Esophagus muscularis mucosa (tissue), 4 donors: Measurements from ENCODE around the gene TELO2. TPM values are rescaled to one million over a fixed set of nuclear protein-coding genes. Genes with fewer than 3 reads are reported as not detected.

Source experiments
- DNase-seq: peaks from one replicate; pipeline ENCODE4 v3.0.0-alpha.2; 2017; ENCODE audit errors: extremely low spot score
- H3K27ac ChIP-seq, 4 donors: fragments of 200-600 bp; sonication (generic); replicated peaks in 1 of 4; 1 replicate in 3 of 4; 2 replicates in 1 of 4; pipeline ENCODE4 v1.5.1; 2016 to 2019; ENCODE audit warnings: mild to moderate bottlenecking in 1 of 4
- H3K27me3 ChIP-seq, 4 donors: fragments of 200-600 bp; sonication (generic); one replicate each; pipeline versions ENCODE4 v1.5.1 to v1.6.0; 2016 to 2019
- H3K36me3 ChIP-seq, 4 donors: fragments of 200-600 bp; sonication (generic); one replicate each; pipeline ENCODE4 v1.5.1; 2016 to 2019
- H3K4me1 ChIP-seq, 4 donors: fragments of 200-600 bp; sonication (generic); one replicate each; pipeline ENCODE4 v1.5.1; 2016 to 2019
- H3K4me3 ChIP-seq, 4 donors: fragments of 200-600 bp; sonication (generic); 1 replicate in 2 of 4; 2 replicates in 2 of 4; pipeline ENCODE4 v1.5.1; 2016 to 2019; ENCODE audit warnings: mild to moderate bottlenecking in 4 of 4, moderate library complexity in 1 of 4
- H3K9me3 ChIP-seq, 4 donors: fragments of 200-600 bp; sonication (generic); 1 replicate in 3 of 4; 2 replicates in 1 of 4; pipeline ENCODE4 v1.5.1; 2016 to 2019
- EP300 ChIP-seq: sonication (generic); formaldehyde crosslinking; IDR thresholded peaks from one replicate; pipeline ENCODE4 v1.6.1; 2017; ENCODE audit warnings: antibody characterized with exemption
- POLR2A ChIP-seq: fragments of 450-650 bp; IDR thresholded peaks from one replicate; pipeline ENCODE4 v1.6.1; 2017; ENCODE audit warnings: antibody characterized with exemption, moderate library complexity, mild to moderate bottlenecking, low read depth
- POLR2AphosphoS5 ChIP-seq, 2 donors: sonication (generic); formaldehyde crosslinking; IDR thresholded peaks; one replicate each; pipeline ENCODE4 v1.6.1; 2017; ENCODE audit warnings: antibody characterized with exemption in 2 of 2
- WGBS: methylation state at CpG from one replicate; pipeline ENCODE4 v1.1.5; 2018; 5-methylcytosine and 5-hydroxymethylcytosine counted together
- intact Hi-C: fragments of 100-400 bp; cut with DNase I; formaldehyde crosslinking; loops from one replicate; pipeline ENCODE4 v1.15.1; 2023
- total RNA-seq, 4 donors: library from RNA; depleted of rRNA; stranded (reverse); fragments of >200 nt; gene quantifications; one replicate each; pipeline versions ENCODE4 v1.1.0 to v1.2.1, GENCODE V29; 2016
- TF ChIP-seq, protein P1 (sequence below), 3 experiments: fragments of 200-600 bp in 2 of 3; fragments of 450-650 bp in 1 of 3; sonication (generic) in 2 of 3; IDR thresholded peaks; one replicate each; pipeline ENCODE4 v1.5.1; 2017 to 2019; ENCODE audit warnings: antibody characterized with exemption in 3 of 3, mild to moderate bottlenecking in 2 of 3, moderate library complexity in 1 of 3

Gene TELO2
- total RNA-seq, 4 donors from 2014 or later, result 14.1 to 27.7 (median 18.4) TPM

DNA sequence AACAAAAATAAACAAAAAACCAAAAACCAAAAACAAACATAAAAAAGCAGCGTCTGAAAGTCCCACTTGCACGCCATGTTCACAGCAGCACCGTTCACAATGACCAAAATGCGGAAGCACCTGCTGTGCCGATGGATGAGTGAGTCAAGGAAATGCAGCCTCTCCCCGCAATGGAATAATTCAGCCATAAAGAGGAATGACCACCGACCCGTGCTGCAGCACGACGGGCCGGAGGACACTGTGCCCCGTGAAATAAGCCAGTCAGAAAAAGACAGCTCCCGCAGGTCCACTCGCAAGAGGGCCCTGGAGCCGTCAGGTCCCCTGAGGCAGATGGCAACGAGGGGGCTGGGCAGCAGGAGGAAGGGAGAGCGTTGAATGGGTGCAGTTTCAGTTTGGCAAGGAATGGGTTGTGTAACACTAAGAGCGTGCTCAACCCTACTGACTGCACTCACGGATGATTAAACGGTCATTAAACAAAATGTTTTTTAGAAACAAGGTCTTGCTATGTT is 23.4 kb upstream of the TELO2 start:
- no peak overlapping the region for H3K27ac ChIP-seq
- no peaks in the 10 kb centered on the region for H3K27me3 ChIP-seq
- H3K36me3 ChIP-seq, result peaks cover 0 to 11% (median 3%) of the 10 kb centered on the region in 4 donors
- TF ChIP-seq, protein P1, sequence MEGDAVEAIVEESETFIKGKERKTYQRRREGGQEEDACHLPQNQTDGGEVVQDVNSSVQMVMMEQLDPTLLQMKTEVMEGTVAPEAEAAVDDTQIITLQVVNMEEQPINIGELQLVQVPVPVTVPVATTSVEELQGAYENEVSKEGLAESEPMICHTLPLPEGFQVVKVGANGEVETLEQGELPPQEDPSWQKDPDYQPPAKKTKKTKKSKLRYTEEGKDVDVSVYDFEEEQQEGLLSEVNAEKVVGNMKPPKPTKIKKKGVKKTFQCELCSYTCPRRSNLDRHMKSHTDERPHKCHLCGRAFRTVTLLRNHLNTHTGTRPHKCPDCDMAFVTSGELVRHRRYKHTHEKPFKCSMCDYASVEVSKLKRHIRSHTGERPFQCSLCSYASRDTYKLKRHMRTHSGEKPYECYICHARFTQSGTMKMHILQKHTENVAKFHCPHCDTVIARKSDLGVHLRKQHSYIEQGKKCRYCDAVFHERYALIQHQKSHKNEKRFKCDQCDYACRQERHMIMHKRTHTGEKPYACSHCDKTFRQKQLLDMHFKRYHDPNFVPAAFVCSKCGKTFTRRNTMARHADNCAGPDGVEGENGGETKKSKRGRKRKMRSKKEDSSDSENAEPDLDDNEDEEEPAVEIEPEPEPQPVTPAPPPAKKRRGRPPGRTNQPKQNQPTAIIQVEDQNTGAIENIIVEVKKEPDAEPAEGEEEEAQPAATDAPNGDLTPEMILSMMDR (IDR thresholded peaks at IDR 0.05), result no peak
- no peak for TF ChIP-seq POLR2AphosphoS5 (IDR thresholded peaks at IDR 0.05)
- no peak for TF ChIP-seq POLR2A
- no peak for TF ChIP-seq EP300
- intact Hi-C loops, result no loop called here
- no peaks in the 10 kb centered on the region for H3K9me3 ChIP-seq
- no peak overlapping the region for H3K4me3 ChIP-seq
- peaks cover 25 to 56% (median 39%) of the 10 kb centered on the region in 4 donors for H3K4me1 ChIP-seq
- 60% methylated on average over 20 of the region's 20 CpGs for WGBS
- DNase-seq, result no peak

DNA sequence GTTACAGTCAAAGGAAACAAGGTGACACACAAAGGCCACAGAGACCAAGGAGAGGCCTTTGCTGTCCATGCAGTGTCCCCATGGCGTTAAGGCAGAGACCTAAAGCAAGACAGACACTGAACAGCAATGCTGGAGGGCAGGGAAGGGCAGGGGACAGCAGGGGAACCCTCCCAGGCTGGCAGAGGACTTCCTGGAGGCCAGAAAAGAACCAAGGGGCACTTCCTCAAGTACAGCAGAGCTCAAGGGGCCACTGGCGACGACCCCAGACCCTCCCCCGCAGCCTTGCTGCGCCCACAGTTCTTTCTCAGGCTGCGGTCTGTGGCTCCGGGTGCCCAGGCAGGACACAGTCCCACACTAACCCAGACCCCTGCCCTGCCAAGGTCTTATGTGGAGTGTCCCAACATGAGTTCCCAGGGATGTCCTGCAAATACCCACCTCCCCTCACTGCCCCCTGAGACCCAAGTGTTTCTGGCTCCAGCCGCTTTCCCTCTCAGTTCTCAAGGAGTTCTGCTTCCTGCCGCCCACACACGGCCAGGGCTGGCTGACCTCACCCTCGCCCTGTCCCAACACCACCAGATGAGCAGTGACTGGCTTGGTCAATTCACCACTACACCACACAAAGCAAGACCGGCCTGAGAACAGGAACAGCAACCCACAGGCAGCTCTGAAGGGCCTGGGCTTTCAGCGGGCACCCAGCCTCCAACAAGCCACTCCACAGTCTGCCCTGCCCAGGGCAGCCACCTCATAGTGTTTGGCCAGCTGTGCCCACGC is 22.5 kb upstream of the TELO2 start:
- no peak for DNase-seq
- intact Hi-C loops, result no loop called here
- H3K36me3 ChIP-seq, result peaks cover 0 to 4% (median 0%) of the 10 kb centered on the region in 4 donors
- peaks cover 29 to 62% (median 43%) of the 10 kb centered on the region in 4 donors for H3K4me1 ChIP-seq
- no peaks in the 10 kb centered on the region for H3K9me3 ChIP-seq
- H3K27ac ChIP-seq, result no peak overlapping the region
- TF ChIP-seq POLR2A (no peak), POLR2AphosphoS5 (IDR thresholded peaks at IDR 0.05) (no peak), EP300 (no peak)
- TF ChIP-seq, protein P1 (IDR thresholded peaks at IDR 0.05), result no peak
- H3K4me3 ChIP-seq, result no peak overlapping the region
- WGBS, result 77% methylated on average over 11 of the region's 14 CpGs
- no peaks in the 10 kb centered on the region for H3K27me3 ChIP-seq

DNA sequence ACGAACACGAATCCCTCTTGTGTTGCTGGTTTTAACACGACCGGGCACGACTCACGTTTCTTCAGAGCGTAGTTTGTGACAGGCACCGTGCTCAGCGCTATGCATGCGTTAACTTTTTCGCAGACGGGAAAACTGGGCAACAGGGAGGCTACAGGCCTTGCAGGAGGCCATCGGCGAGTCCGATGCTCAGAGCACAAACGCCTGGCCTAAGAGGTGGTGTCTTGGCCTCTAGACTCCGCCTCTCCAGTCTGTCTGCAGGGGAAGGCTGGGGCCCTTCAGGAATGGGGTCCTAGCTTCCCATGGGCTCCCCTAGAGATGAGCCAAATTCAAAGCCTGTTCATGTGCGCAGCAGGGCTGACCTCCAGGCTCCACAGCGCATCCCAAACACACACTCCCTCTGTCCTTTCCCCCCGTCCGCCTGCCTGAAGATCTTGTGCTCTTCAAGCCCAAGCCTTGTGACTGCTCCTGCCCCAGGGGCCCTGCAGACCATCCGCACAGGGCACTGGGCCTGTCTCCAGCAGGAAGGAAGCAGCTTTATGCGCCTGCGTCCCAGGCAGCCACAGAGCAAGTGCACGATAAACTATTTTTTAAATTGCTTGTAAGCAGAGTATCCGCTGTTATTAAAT is 21.5 kb upstream of the TELO2 start:
- intact Hi-C loops, result no loop called here
- 80% methylated on average over 24 of the region's 26 CpGs for WGBS
- Histone ChIP-seq H3K27ac (no peak overlapping the region), H3K4me1 (peaks cover 33 to 66% (median 48%) of the 10 kb centered on the region in 4 donors), H3K36me3 (no peaks in the 10 kb centered on the region), H3K4me3 (no peak overlapping the region), H3K9me3 (no peaks in the 10 kb centered on the region), H3K27me3 (no peaks in the 10 kb centered on the region)
- no peak for DNase-seq
- TF ChIP-seq POLR2AphosphoS5 (IDR thresholded peaks at IDR 0.05) (no peak), POLR2A (no peak), EP300 (no peak)
- TF ChIP-seq, protein P1 (IDR thresholded peaks at IDR 0.05), result no peak

DNA sequence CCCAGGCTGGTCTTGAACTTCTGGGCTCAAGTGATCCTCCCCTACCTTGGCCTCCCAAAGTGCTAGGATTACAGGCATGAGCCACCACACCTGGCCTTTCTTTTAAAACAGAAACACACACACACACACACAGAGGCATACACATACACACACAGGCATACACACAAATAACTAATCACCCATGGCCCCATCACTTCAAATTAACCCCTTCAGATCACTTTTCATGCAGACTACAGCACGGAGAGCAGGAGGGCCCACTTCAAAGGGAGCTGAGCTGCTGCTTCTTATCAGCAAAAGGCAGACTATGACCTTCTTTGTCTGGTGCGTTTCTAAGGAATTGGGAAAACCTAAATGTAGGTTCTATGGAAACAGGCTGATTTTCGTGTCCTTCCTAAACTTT is 20.2 kb upstream of the TELO2 start:
- H3K4me1 ChIP-seq, result peaks cover 33 to 58% (median 48%) of the 10 kb centered on the region in 4 donors
- intact Hi-C loops, result no loop called here
- H3K4me3 ChIP-seq, result no peak overlapping the region
- DNase-seq, result no peak
- no peak for TF ChIP-seq POLR2A
- TF ChIP-seq, protein P1 (IDR thresholded peaks at IDR 0.05), result no peak
- no peak for TF ChIP-seq POLR2AphosphoS5 (IDR thresholded peaks at IDR 0.05)
- TF ChIP-seq EP300, result no peak
- H3K27me3 ChIP-seq, result no peaks in the 10 kb centered on the region
- H3K36me3 ChIP-seq, result no peaks in the 10 kb centered on the region
- H3K9me3 ChIP-seq, result no peaks in the 10 kb centered on the region
- WGBS, result 81% methylated on average over 3 of the region's 3 CpGs
- no peak overlapping the region for H3K27ac ChIP-seq
